ENCODE measurements around the gene RING1.

GRCh38 chr6:33213989-33214335, 5.7 kb downstream of the RING1 start:
- TF ChIP-seq CTCF (conservative IDR thresholded peaks at IDR 0.05; ENCODE audit: low read length), result no peak
- TF ChIP-seq EZH2phosphoT487 (IDR thresholded peaks at IDR 0.05; ENCODE audit: borderline replicate concordance, low read depth, low read length), result no peak
